Islet precursor cell (in vitro differentiated cells): Measurements from ENCODE around the gene ODC1.
"Not testable (repeated sequence)": the region's sequence is repeated elsewhere in the genome, so short reads cannot be mapped to it uniquely, and the experiment has no call there.

ENCODE experiments used
- DNase-seq: peaks from one replicate; pipeline ENCODE4 v3.0.0-alpha.2; 2018

The ODC1 gene

DNA sequence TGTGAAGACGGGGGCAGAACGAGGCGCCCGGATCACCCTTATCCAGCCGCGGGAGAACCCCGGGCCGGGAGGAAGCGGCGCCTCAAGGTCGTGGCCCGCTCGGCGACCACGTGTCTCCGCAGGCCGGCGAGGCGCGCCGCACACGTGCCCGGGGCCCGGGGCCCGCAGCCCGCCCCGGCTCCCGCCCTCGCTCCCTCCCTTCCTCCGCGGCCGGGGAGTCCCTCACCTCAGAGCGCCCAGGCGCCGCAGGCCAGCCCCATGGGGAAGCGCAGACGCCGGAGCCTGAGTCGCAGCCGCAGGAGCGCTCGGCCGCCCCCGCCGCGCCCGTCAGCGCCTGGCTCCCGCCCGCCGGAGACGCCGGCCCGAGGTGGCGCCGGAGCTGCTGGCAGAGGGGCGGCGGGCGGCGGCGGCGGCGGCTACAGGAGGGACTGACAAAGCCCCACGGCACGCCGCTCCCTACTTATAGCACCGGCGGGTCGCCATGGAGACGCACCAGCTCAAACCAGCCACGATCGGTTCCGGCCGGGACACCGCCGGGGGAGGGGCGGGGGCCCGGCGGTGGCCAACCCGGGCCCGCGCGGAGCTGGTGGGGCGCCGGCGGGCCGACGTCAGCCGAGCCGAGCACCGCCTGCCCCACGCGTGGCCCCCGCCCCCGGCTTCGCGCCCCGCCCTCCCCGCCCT, at the start of gene ODC1:
TSS of gene ODC1 (minus strand) at position 433 of the 681 bp plus-strand sequence. CDS start 3,295 bp downstream, outside the sequence.
- peak; percentile 95 for DNase-seq

DNA sequence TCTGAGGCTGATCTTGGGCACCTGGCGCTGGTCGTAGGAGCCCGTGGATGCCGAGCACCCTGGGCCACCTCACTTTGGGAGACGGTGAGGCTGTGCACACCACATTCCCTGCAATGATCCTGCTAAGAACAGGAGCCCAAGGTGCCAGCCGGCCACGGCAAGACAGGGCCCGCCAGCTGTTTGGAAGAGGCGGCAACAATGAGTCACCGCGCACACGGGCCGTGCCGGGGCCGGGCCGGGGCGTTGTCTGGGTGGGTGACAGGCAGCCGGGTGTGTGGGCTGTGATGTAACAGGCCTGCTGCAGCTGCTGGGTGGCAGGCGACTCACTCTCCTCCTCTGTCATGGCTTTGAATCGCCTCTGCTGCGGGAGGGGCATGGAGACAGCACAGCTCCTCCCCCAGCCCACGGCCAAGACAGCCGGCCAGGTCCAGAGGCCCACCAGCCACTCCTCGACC, 49.7 kb upstream of the ODC1 start:
- DNase-seq: peak; percentile 88

DNA sequence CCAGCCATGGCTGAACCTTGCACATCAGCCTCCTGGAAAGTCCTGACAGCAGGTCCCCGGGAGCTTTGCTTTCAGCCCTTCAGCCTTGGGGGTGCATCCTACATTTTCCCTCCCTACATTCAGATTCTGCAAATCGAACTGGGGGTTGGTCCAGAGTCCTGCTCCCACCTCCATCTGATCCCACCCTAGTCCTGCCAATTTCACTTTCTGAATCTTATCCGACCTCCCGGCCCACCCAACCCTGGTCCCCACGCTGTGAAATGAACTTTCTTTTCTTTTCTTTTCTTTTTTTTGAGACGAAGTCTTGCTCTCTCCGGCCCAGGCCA, 47.8 kb upstream of the ODC1 start:
- DNase-seq: no peak

DNA sequence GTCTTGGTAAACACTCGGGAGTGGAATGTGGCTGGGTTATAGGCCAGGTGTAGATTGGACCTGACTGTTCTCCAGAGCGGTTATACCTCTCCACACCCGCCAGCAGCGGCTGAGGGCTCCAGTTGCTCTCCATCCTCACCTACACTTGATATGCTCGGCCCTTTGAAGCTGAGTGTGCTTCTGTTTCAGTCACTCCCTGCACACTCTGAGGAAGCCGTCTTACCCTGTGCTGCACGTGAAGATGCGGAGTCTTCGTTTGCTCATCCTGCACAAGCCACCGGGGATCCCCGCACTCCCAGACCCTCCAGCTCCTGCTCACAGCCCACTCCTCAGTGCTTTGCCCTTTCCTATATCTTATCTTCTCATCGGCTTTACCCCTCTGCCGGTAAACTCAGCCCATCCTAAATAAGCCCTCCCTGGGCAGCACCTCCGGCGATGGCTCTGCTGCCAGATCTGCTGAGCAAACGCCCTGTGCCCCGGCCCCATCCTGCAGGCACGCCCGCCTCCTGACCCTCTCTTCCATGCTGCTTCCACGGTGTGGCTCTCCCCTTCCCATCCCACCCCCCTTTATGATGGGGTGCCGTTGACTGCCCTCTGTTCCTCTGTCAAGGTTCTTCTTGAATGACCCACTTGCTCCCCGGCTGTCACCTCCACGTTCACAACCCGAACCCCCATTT, 47.3 kb upstream of the ODC1 start:
- DNase-seq: no peak

DNA sequence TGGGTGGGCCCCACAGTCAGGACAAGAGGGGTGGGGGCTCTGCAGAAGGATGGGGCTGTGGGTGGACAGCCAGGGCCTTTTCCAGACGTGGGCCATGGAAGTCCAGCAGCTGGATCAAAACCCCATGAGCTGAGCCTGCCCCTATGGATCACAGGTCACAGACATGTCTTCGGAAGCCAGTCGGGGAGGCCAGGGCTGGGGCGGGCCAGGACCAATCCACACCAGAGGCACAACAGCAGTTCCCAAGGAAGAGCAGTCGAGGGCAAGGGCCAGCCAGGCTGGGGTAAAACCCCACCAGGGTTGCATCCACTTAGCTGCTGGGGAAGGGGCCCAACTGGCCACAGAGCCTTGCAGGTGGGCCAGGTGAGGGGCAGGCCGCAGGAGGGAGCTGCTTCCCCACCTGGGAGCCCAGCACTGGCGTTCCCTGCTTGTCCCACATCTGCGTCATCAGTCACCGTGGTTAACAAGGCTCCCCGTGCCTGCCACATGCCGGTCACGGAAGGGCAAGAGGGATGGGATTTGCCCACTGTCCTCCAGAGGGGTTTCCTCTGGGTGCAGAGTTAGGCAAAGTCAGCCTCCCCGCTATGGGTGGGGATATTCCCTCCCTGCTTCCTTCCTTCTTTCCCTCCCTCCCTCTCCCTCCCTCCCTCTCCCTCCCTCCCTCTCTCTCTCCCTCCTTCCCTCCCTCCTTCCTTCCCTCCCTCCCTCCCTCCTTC, 46.4 kb upstream of the ODC1 start:
- DNase-seq: peak; percentile 54

DNA sequence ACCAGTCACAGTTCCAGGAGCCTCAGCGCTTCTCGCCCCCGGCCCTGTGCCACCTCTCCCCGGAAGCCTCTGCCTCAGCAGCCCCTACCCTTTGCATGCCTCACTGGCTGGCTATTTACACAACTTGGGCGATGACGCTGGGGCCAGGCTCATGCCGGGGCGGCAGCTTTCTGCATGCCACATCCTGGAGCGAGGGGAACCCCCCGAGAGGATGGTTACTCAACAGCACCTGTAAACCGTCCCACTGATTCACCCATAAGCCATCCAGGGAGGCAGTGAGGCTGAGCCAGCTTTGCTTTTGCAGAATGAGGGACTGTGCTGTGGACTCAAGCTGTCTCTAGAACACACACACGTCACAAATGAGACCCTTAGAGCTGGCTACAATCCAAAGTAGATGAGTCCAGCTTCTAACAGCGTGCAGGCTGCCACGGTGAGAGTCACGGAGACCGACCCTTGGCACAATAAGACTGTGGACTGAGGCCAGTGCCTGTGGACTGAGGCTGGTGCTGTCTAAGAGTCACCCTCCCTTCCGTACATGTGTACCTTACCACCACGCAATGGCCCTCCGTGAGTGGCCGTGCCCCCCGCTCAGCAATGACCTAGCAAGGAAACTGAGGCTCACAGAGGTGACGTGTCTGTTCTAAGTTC, 45.6 kb upstream of the ODC1 start:
- peak; percentile 51 for DNase-seq

DNA sequence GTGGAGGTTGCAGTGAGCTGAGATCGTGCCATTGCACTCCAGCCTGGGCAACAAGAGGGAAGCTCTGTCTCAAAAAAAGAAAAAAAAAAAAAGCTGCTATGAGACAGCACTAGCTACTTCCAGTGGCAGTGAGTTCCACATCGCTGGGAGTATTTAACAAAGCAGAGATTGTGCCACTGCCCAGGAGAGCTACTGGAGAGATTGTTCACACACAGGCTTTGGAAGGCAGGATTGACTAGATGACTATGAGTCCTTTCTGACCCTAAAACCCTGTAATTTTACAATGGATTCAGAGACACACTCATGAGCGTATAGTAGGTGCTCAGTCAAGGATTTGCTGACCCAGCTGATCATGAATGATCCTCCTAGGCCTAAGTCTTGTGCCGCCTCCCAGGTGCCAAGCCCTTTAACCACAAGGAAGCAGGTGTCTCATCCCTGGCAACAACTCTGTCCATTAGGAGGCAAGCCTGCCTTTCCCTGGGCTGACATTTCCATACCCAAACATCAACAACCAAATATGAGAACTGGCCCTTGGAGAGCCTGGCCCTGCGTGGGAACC, 45.0 kb upstream of the ODC1 start:
- no peak for DNase-seq

DNA sequence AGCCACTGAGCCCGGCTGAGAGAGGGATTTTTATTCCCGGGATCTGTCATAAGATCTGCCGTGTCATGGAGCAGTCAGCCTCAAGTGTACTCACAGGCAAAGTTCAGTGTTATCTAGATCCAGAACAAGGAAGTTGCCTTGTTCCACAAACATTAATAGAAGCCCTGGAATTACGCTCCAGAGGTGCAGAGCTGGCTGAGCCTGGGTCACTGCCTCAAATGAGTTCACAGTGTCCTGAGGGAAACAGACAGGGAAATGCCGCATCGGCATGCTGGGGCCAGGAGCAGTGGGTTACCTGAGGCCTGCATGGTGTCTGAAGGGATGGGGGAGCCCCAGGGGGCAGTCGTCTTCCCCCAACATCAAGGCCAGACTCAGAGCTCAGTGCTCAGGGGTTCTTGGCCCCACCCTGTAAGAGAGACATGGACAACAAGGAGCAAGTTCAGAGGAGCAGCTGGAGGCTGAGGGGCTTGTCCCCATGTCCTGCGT, 42.7 kb upstream of the ODC1 start:
- DNase-seq: peak; percentile 47

DNA sequence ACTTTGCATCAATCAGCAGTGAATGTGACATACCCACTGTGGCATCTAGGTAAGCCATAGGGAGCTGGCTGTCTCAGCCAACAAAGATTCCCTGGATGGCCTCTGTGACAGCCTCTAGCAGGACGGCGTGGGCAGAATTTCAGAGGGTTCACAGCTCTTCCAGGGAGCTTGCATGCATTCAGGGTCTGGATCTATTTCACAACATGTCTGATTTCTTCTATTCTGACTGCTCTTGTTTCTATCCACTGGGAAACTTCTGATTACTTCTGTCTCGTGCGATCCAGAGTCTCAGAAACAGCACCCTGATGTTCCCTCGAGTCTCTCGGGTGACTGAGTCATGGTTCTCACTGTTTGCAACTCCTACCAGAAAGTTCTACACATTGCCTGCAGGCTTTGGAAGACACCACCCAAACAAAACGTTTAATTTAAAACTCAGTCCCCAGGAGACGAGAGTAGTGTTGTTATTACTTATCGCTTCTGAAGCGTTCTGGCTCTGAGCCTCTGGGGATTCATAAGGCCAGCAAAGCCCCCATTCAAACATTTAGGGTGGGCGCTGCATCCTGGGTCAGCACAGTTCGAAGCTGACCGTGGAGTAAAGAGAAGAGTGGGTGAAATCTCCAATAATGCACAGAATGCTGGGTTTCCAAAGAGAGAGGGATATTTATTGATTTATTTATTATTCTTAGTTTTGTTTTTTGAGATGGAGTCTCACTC, 41.9 kb upstream of the ODC1 start:
- DNase-seq: peak; percentile 50

DNA sequence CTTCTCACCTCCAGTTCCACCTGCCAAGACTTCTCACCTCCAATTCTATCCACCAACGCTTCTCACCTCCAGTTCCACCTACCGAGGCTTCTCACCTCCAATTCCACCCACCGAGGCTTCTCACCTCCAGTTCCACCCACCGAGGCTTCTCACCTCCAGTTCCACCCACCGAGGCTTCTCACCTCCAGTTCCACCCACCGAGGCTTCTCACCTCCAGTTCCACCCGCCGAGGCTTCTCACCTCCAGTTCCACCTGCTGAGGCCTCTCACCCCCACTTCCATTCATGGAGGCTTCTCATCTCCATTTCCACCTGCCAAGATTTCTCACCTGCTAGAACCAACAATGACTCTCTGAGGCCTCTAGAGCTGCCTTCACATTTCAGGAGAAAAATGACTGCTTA, 40.0 kb upstream of the ODC1 start:
- not testable (repeated sequence) for DNase-seq

DNA sequence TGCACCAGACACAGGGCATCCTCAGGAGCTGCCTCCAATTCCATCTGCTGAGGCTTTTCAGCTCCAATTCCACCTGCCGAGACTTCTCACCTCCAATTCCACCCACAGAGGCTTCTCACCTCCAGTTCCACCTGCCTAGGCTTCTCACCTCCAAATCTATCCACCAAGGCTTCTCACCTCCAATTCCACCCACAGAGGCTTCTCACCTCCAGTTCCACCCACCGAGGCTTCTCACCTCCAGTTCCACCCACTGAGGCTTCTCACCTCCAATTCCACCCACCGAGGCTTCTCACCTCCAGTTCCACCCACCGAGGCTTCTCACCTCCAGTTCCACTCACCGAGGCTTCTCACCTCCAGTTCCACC, 39.6 kb upstream of the ODC1 start:
- not testable (repeated sequence) for DNase-seq

DNA sequence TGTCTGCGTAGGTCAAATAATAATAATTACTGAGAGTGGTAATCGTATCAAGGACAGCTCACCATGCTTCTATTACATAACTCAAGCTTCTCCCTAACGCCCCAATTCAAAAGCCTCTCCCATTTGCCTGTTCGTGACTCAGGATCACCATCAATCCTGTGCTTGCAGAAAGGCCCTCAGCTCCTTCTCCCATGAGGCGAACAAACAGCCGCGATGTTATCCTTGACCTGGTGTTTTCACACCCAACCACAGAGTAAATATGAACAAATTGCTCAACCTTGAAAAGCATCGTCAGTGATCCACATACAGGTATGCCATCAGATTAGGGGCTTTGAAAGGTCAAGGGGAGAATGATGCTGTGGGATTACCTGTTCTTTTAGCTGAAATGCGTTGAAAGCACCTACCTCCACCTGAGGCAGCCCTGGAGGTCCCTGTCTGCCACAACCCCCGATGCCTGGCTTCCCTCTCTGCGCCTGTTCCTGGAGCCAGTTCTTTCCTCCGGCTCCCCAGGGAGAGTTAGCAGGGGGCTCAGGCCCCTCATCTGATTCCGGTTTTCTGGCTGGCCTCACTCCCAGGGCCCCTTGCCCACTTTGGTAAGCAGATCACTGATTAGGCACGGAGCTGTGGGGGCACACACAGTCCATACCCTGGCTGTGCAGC, 39.1 kb upstream of the ODC1 start:
- DNase-seq: peak; percentile 44

DNA sequence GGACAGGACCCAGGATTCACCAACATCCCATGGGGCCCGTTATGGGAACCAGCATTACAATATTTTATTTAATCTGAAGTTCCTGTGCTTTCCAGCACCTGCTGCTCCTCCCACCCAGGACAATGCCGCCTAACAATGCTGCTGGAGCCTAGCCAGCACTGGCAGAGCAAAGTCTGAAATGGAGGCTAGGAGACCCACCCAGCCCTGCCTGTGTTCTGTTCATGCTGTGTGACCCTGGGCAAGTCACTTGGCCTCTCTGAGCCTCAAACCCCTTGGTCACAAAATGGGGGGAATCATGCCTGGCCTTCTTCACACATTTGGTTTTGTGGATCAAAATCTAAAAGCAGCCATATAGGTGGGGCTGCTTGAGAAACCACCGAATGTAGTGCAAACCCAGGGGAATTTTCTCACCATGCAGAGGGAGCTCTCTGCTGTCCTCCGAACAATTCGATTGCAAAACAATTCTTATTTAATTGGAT, 38.5 kb upstream of the ODC1 start:
- DNase-seq: peak; percentile 33

DNA sequence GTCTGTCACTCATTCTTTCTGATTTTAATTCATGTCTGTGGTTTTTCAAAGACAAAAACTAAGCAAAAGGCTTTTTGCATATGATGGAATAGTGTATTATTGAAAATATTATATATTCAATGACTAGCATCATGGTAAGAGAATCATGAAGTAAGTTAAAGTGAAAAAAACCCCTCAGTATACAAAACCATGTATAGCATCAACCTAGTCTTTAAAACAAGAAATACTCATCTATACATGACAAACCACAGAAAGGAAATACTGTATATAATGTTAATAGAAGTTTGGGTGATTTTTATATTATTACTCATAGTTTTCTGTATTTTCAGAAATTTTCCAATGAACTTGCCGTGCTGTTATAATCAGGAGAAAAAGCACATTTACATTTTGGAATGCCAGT, 38.0 kb upstream of the ODC1 start:
- no peak for DNase-seq

DNA sequence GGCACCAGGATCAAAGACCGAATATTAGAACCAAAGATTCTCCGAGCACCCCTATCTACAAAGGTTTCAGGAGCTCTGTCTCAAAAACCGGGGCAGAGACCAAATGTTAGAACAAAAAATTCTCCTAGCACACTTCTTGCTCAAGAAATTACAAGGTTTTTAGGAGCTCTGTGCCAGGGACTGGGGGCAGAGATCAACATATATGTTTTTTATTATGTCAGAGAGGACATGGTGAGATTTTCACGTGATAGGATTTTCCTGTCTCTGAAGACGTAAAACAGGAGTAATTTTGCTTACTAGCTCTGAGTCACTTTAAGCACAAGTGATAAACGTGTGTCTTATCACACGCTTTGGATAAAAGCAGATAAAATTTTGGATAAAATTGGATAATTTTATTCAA, 34.8 kb upstream of the ODC1 start:
- no peak for DNase-seq

DNA sequence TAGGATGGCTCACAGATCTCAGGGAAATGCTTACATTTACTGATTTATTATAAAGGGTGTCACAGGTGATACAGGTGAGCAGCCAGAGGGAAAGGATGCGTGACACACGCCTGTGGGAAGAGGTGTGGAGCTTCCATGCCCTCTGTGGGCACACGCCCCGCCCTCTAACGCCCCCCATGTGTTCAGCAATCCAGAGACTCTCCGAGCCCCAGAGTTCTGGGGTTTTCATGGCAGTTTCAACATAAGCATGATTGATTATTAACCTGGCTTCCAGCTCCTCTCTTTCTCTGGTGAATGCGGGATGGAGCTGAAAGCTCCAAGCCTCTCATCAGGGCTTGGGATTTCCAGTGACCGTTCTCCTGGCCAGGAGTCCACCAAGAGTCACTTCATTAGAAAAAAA, 34.3 kb upstream of the ODC1 start:
- no peak for DNase-seq

DNA sequence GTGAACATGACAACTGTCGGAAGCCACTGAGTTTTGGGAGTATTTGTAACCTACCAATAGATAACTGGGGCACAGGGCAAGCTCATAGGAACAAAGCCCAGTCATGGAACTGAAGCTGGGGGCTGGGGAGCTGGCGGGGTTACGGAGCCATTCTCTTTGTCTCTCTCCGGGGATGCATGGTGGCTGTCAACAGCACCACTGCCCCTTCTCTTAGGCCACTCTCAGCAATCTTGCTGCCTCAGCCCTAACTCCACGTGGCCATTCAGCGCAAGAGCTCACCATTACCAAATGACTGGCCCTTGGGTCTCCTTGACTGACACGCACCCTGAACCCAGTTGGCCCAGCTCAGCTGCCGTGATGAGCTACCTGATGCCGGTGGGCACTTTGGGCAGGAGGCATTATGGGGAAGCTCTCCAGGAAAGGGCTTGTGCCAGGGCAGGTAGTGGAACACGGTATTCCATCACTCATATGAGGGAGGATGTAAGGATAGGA, 33.6 kb upstream of the ODC1 start:
- DNase-seq: no peak

DNA sequence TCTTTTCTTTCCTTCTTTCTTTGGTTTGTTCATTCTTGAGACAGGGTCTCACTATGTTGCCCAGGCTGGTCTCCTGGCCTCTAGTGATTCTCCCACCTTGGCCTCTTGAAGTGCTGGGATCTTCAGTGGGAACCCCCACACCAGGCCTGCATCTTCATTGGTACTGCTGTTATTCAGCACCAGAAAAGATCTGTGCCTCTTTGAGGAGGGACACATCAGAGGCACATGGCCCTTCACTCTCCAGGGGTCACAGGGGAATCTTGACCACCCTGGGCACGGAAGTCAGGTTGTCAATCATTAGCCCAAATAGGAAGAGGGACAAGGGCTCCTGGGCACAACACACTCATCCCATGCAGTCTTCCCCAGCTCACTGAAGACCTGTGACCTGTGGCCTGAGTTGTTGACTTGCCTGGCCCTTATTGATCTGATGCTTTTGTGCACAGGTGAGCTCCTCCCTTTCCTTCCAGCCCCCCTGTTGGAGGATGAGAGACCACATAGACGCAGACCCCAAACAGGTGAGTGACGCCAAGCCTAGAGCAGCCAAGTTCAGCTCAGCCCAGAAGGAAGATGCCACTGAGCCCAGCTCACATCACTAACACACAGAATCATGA, 33.0 kb upstream of the ODC1 start:
- no peak for DNase-seq

DNA sequence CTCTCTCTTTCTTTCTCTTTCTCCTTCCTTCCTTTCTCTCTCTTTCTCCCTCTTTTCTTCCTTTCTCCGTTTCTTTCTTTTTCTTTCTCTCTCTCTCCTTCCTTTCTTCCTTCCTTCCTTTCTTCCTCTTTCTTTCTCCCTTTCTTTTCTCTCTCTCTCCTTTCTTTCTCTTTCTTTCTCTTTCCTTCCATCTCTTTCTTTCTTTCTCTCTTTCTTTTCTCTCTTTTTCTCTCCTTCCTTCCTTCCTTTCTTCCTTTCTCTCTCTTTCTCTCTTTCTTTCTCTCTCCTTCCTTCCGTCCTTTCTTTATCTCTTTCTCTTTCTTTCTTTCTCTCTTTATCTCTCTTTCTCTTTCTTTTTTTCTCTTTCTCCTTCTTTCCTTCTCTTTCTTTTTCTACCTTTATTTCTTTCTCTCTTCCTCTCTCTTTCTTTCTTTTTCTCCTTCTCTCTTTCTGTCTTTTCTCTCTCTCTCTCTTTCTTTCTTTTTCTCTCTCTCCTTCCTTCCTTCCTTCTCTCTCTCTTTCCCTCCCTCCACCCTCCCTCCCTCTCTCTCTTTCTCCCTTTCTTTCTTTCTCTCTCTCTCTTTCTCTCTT, 32.3 kb upstream of the ODC1 start:
- no peak for DNase-seq

DNA sequence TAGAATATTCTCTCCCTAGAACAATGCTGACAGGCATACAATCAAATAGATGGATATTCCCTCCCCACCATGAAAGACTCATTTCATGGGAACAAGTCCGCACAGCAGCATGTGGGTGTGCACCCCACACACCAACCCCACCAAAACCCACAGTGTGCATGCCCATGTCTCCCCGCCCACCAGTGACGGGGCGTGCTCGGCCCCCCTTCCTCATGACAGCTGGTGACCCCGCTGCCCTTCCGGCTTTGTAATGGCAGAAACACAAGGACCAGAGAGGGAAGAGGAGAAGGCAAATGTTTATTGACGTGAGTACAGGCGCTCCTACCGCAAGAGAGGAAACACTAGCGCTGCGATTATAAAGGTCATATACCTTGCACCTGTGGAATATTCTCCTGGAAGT, 30.8 kb upstream of the ODC1 start:
- DNase-seq: no peak

DNA sequence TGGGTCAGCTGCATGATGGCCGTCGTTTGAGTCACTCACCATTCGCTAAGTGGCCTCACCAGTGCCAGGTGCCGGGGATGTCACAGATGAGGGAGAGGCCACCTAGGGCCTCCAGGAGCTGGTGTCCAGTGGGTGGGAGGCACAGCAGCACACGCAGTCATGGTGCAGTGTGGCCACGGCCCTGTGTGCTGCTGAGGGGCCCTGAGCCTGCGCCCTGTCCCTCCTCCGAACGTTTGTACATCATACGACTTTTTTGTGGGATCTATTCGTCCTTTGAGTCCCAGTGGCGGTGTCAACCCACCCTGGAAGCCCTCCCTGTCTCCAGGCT, 30.1 kb upstream of the ODC1 start:
- no peak for DNase-seq
